ENCODE data around the gene NRG3. TPM values are rescaled to one million over a fixed set of nuclear protein-coding genes. Genes with fewer than 3 reads are reported as not detected.

The NRG3 gene
- total RNA-seq, 4 donors from 2014 or later, result 0.32 to 1.4 TPM; not detected in 2

GRCh38 chr10:82922755-82923154 is 1047.8 kb downstream of the NRG3 start:
- in situ Hi-C loops (cut with MboI; ENCODE audit: low pct_ligation_motif_present in 1 of 4, low pct_unique_long_range_greater_than_20kb in 1 of 4, low sequenced_read_pairs in 3 of 4) (no loop called here), intact Hi-C loops (cut with DNase I; ENCODE audit: low total_unique reads) (no loop called here)
- TF ChIP-seq CTCF (IDR thresholded peaks at IDR 0.05) (no peak), POLR2A (IDR thresholded peaks at IDR 0.05) (no peak), EP300 (IDR thresholded peaks at IDR 0.05; ENCODE audit: low read depth) (no peak), POLR2AphosphoS5 (IDR thresholded peaks at IDR 0.05) (no peak)
- H3K9me3 ChIP-seq, result no peaks in the 10 kb centered on the region
- H3K4me1 ChIP-seq, result no peaks in the 10 kb centered on the region
- no peaks in the 10 kb centered on the region for H3K27me3 ChIP-seq
- no peak overlapping the region for H3K27ac ChIP-seq
- WGBS, 2 donors (ENCODE audit: low coverage in 1 of 2), result 58 to 67% methylated on average over 2 of the region's 2 CpGs
- no peaks in the 10 kb centered on the region for H3K36me3 ChIP-seq
- no peak overlapping the region for H3K4me3 ChIP-seq
- DNase-seq, result no peak

GRCh38 chr10:82924711-82925110 is 1049.7 kb downstream of the NRG3 start:
- H3K4me3 ChIP-seq, result no peak overlapping the region
- no peaks in the 10 kb centered on the region for H3K9me3 ChIP-seq
- DNase-seq, result no peak
- no peak overlapping the region for H3K27ac ChIP-seq
- WGBS, 2 donors (ENCODE audit: low coverage in 1 of 2), result 58 to 61% methylated on average over 1 of the region's 1 CpG
- in situ Hi-C loops (cut with MboI; ENCODE audit: low pct_ligation_motif_present in 1 of 4, low pct_unique_long_range_greater_than_20kb in 1 of 4, low sequenced_read_pairs in 3 of 4), result no loop called here
- H3K4me1 ChIP-seq, result no peaks in the 10 kb centered on the region
- H3K36me3 ChIP-seq, result no peaks in the 10 kb centered on the region
- intact Hi-C loops (cut with DNase I; ENCODE audit: low total_unique reads), result no loop called here
- TF ChIP-seq POLR2A (IDR thresholded peaks at IDR 0.05) (no peak), POLR2AphosphoS5 (IDR thresholded peaks at IDR 0.05) (no peak), EP300 (IDR thresholded peaks at IDR 0.05; ENCODE audit: low read depth) (no peak), CTCF (IDR thresholded peaks at IDR 0.05) (no peak)
- no peaks in the 10 kb centered on the region for H3K27me3 ChIP-seq

- intact Hi-C loops (cut with DNase I; ENCODE audit: low total_unique reads) (no loop called here), in situ Hi-C loops (cut with MboI; ENCODE audit: low pct_ligation_motif_present in 1 of 4, low pct_unique_long_range_greater_than_20kb in 1 of 4, low sequenced_read_pairs in 3 of 4) (no loop called here)
- Histone ChIP-seq H3K9me3 (no peaks in the 10 kb centered on the region), H3K4me3 (no peak overlapping the region), H3K36me3 (no peaks in the 10 kb centered on the region), H3K27me3 (no peaks in the 10 kb centered on the region), H3K4me1 (no peaks in the 10 kb centered on the region), H3K27ac (no peak overlapping the region)
- 70 to 100% methylated on average over 1 to 3 of the region's 3 CpGs for WGBS, 2 donors (ENCODE audit: low coverage in 1 of 2)
- no peak for DNase-seq
- TF ChIP-seq CTCF (IDR thresholded peaks at IDR 0.05) (no peak), POLR2AphosphoS5 (IDR thresholded peaks at IDR 0.05) (no peak), EP300 (IDR thresholded peaks at IDR 0.05; ENCODE audit: low read depth) (no peak), POLR2A (IDR thresholded peaks at IDR 0.05) (no peak)
These were observed 1050.6 kb downstream of the NRG3 start for GRCh38 chr10:82925547-82925946.

GRCh38 chr10:82932451-82932850 is 1057.5 kb downstream of the NRG3 start:
- no peaks in the 10 kb centered on the region for H3K4me1 ChIP-seq
- intact Hi-C loops (cut with DNase I; ENCODE audit: low total_unique reads) (no loop called here), in situ Hi-C loops (cut with MboI; ENCODE audit: low pct_ligation_motif_present in 1 of 4, low pct_unique_long_range_greater_than_20kb in 1 of 4, low sequenced_read_pairs in 3 of 4) (no loop called here)
- H3K27me3 ChIP-seq, result no peaks in the 10 kb centered on the region
- no peaks in the 10 kb centered on the region for H3K36me3 ChIP-seq
- no peaks in the 10 kb centered on the region for H3K9me3 ChIP-seq
- no peak overlapping the region for H3K27ac ChIP-seq
- WGBS, 2 donors (ENCODE audit: low coverage in 1 of 2), result 33 to 39% methylated on average over 1 to 3 of the region's 3 CpGs
- no peak for DNase-seq
- TF ChIP-seq POLR2A (IDR thresholded peaks at IDR 0.05) (no peak), CTCF (IDR thresholded peaks at IDR 0.05) (no peak), POLR2AphosphoS5 (IDR thresholded peaks at IDR 0.05) (no peak), EP300 (IDR thresholded peaks at IDR 0.05; ENCODE audit: low read depth) (no peak)
- no peak overlapping the region for H3K4me3 ChIP-seq

Measured in transverse colon (tissue), 4 donors.